Smooth muscle cell of the coronary artery (primary cell): ENCODE results near the gene SDCCAG8. TPM values are rescaled to one million over a fixed set of nuclear protein-coding genes. Genes with fewer than 3 reads are reported as not detected.

Experiments
- total RNA-seq: library from RNA; depleted of rRNA; stranded (reverse); fragments of >200 nt; gene quantifications from 2 replicates; pipeline ENCODE4 v1.2.3, GENCODE V29; 2014; ENCODE audit warnings: low replicate concordance

The SDCCAG8 gene
- 41.2 and 51.7 TPM in 2 replicates for total RNA-seq

GRCh38 chr1:243255791-243256512 lies at the start of gene SDCCAG8:
TSS of gene SDCCAG8 (plus strand) at chr1:243256041. CDS start at chr1:243256174, 133 bp downstream.

GRCh38 chr1:243254927-243255790 lies 682 bp upstream of the SDCCAG8 start, which contains the start of gene CEP170:
TSS of gene CEP170 (minus strand) at chr1:243255281. CDS start at chr1:243225280, 30,001 bp downstream.

Other genes with a start within 250 kb of the SDCCAG8 start
- gene CEP170, start 760 bp upstream of the SDCCAG8 start, total RNA-seq, result 76.6 and 142 TPM in 2 replicates